ENCODE measurements around the gene SGTA. TPM values are rescaled to one million over a fixed set of nuclear protein-coding genes. Genes with fewer than 3 reads are reported as not detected.

Gene SGTA
- total and polyA plus RNA-seq, 2 of the 13 experiments (the other 11 are each of a cell fraction or from before 2014, with no cell fraction given), result 43.9 to 47.4 TPM

DNA sequence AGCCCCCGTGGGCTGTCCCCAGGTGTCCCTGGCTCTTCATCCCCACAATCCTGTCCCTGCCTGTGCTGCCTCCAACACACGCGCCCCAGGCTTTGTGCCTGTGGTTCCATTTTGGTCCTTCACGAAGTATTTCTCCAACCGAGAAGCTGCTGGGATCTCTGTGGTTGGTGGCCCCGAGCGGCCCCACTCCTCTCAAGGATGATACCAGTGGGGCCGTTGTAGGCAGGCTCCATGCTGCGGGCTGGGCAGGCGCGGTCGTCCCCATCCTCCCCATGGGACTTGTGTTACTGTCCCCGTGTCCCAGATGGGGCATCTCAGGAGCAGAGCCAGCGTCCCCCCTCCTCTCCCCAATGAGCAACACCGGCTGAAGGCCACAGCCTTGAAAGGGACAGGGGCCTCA lies 32.9 kb upstream of the SGTA start:
- no peaks in the 10 kb centered on the region for H3K79me2 ChIP-seq (ENCODE audit: insufficient read depth, low read length)
- H3K9me3 ChIP-seq (ENCODE audit: low read length), result no peaks in the 10 kb centered on the region
- POLR2A ChIA-PET, result no interaction called here
- FAIRE-seq (no peak), ATAC-seq (no peak), DNase-seq (ENCODE audit: low spot score) (no peak)
- peaks cover 5 to 13% of the 10 kb centered on the region in 2 experiments; a peak in 1 of 5 replicates for H3K36me3 ChIP-seq (replicated peaks in 1 of 2; ENCODE audit: control insufficient read depth in 1 of 2, insufficient read depth in 2 of 2, low read length in 2 of 2)
- CTCF ChIA-PET (ENCODE audit: low intra/inter-chr PET ratio, low total read pairs), result no interaction called here
- H3K4me1 ChIP-seq (ENCODE audit: insufficient read depth, low read length), result peaks cover 11% of the 10 kb centered on the region
- no peak overlapping the region for H3K4me3 ChIP-seq (replicated peaks in 1 of 3; ENCODE audit: insufficient read depth in 1 of 3, low read depth in 2 of 3, low read length in 3 of 3)
- 96% methylated on average over 12 of the region's 15 CpGs for WGBS (ENCODE audit: low lambda C conversion rate)
- no peaks in the 10 kb centered on the region for H4K20me1 ChIP-seq (ENCODE audit: insufficient read depth, low read length)
- H3K4me2 ChIP-seq (ENCODE audit: low read depth, low read length), result no peak overlapping the region
- intact Hi-C loops (cut with micrococcal nuclease; ENCODE audit: unreplicated experiment) (no loop called here), in situ Hi-C loops (cut with HindIII; ENCODE audit: extremely low pct_ligation_motif_present, low pct_unique_long_range_greater_than_20kb) (loop anchor here (10.0 kb wide), 1 partner anchor 59 kb away; no protein-coding TSS in a partner anchor)
- no peak overlapping the region for H2AFZ ChIP-seq (ENCODE audit: low read length)
- no peak overlapping the region for H3K9ac ChIP-seq (ENCODE audit: insufficient read depth, low read depth, low read length)
- BruUV-seq (replicated peaks), result no TSS peak
- H3K27ac ChIP-seq (ENCODE audit: extremely low read length, insufficient read depth, low read length), result no peak overlapping the region
- no peaks in the 10 kb centered on the region for H3K27me3 ChIP-seq (ENCODE audit: control insufficient read depth in 1 of 2, insufficient read depth in 2 of 2, low read length in 2 of 2)
- TF ChIP-seq, protein P1, sequence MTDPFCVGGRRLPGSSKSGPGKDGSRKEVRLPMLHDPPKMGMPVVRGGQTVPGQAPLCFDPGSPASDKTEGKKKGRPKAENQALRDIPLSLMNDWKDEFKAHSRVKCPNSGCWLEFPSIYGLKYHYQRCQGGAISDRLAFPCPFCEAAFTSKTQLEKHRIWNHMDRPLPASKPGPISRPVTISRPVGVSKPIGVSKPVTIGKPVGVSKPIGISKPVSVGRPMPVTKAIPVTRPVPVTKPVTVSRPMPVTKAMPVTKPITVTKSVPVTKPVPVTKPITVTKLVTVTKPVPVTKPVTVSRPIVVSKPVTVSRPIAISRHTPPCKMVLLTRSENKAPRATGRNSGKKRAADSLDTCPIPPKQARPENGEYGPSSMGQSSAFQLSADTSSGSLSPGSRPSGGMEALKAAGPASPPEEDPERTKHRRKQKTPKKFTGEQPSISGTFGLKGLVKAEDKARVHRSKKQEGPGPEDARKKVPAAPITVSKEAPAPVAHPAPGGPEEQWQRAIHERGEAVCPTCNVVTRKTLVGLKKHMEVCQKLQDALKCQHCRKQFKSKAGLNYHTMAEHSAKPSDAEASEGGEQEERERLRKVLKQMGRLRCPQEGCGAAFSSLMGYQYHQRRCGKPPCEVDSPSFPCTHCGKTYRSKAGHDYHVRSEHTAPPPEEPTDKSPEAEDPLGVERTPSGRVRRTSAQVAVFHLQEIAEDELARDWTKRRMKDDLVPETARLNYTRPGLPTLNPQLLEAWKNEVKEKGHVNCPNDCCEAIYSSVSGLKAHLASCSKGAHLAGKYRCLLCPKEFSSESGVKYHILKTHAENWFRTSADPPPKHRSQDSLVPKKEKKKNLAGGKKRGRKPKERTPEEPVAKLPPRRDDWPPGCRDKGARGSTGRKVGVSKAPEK (CRISPR knock-in tag; IDR thresholded peaks at IDR 0.05; ENCODE audit: borderline replicate concordance), result no peak
- TF ChIP-seq ZSCAN29 (CRISPR knock-in tag; conservative IDR thresholded peaks at IDR 0.05) (no peak), HNF1B (CRISPR knock-in tag; IDR thresholded peaks at IDR 0.05) (no peak), KLF11 (CRISPR knock-in tag; IDR thresholded peaks at IDR 0.05) (no peak), SMAD9 (CRISPR knock-in tag; IDR thresholded peaks at IDR 0.05) (no peak), ZBED4 (CRISPR knock-in tag; IDR thresholded peaks at IDR 0.05; ENCODE audit: borderline replicate concordance) (no peak), DRAP1 (CRISPR knock-in tag; IDR thresholded peaks at IDR 0.05) (no peak)
- TF ChIP-seq, protein P2, sequence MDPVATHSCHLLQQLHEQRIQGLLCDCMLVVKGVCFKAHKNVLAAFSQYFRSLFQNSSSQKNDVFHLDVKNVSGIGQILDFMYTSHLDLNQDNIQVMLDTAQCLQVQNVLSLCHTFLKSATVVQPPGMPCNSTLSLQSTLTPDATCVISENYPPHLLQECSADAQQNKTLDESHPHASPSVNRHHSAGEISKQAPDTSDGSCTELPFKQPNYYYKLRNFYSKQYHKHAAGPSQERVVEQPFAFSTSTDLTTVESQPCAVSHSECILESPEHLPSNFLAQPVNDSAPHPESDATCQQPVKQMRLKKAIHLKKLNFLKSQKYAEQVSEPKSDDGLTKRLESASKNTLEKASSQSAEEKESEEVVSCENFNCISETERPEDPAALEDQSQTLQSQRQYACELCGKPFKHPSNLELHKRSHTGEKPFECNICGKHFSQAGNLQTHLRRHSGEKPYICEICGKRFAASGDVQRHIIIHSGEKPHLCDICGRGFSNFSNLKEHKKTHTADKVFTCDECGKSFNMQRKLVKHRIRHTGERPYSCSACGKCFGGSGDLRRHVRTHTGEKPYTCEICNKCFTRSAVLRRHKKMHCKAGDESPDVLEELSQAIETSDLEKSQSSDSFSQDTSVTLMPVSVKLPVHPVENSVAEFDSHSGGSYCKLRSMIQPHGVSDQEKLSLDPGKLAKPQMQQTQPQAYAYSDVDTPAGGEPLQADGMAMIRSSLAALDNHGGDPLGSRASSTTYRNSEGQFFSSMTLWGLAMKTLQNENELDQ (CRISPR knock-in tag; IDR thresholded peaks at IDR 0.05; ENCODE audit: borderline replicate concordance), result no peak

Data from HepG2 (cell line).